ENCODE measurements around the gene PIGO. TPM values are rescaled to one million over a fixed set of nuclear protein-coding genes. Genes with fewer than 3 reads are reported as not detected.
A peak's percentile ranks its signal among the peaks of the same experiment; 100 is the strongest.

Gene PIGO
- total and polyA plus RNA-seq, 2 of the 8 experiments (the other 6 are each of a cell fraction or from before 2014, with no cell fraction given), result 20.5 to 31.3 TPM

DNA sequence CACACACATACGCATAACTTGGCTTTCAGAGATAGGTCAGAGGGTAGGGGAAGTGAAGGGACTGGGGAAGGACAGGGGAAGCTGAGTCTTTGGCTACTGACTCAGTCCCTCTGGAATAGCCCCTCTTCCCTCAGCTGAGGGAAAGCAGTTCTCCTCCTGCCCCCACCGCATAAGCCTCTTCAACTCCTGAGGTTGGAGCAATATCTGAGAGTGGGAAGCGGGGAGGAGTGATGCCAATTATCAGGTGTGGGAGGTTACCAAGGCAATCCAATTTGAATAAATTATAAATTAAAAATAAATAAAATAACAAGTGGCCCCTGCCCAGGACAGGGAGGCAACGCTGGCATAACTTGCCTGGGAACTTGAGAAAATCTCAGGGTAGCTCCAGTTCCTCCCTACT, 8.2 kb upstream of the PIGO start:
- CTCF ChIA-PET (ENCODE audit: partially characterized antibody), result interaction anchor here (1.0 to 1.7 kb wide), 3 partner anchors 9 to 154 kb away, joined by 3 to 7 read pairs (median 5); partner anchors contain the start of gene ATOSB
- TF ChIP-seq EP300 (IDR thresholded peaks at IDR 0.05; ENCODE audit: borderline replicate concordance in 1 of 2, low read depth in 2 of 2, low read length in 2 of 2), result no peak
- TF ChIP-seq POLR2A (IDR thresholded peaks at IDR 0.05; ENCODE audit: control extremely low read depth in 1 of 2, low read depth in 2 of 2, low read length in 2 of 2), result no peak
- TF ChIP-seq POU5F1 (IDR thresholded peaks at IDR 0.05; ENCODE audit: low read depth, low read length), result no peak
- TF ChIP-seq TCF12 (IDR thresholded peaks at IDR 0.05; ENCODE audit: low read depth, low read length), result no peak
- TF ChIP-seq, protein P1, sequence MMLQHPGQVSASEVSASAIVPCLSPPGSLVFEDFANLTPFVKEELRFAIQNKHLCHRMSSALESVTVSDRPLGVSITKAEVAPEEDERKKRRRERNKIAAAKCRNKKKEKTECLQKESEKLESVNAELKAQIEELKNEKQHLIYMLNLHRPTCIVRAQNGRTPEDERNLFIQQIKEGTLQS (IDR thresholded peaks at IDR 0.05; ENCODE audit: insufficient read depth, low read depth, low read length), result no peak
- TF ChIP-seq EGR1 (IDR thresholded peaks at IDR 0.05; ENCODE audit: borderline replicate concordance, low read depth, low read length), result no peak
- TF ChIP-seq GABPA (IDR thresholded peaks at IDR 0.05; ENCODE audit: borderline replicate concordance, insufficient read depth, low read length), result no peak
- TF ChIP-seq JUND (IDR thresholded peaks at IDR 0.05; ENCODE audit: low read length), result no peak
- TF ChIP-seq CHD1 (IDR thresholded peaks at IDR 0.05; ENCODE audit: low read depth, low read length), result no peak
- no peak for TF ChIP-seq RBBP5 (IDR thresholded peaks at IDR 0.05; ENCODE audit: borderline replicate concordance, low read depth, low read length)

More for the DNA sequence above, 8.2 kb upstream of the PIGO start:
- no peak overlapping the region for H4K5ac ChIP-seq (ENCODE audit: insufficient read length, low read depth, low read length)
- no peaks in the 10 kb centered on the region for H3K27me3 ChIP-seq (replicated peaks in 1 of 4; ENCODE audit: control insufficient read depth in 3 of 4, extremely low read depth in 1 of 4, insufficient read depth in 3 of 4, low read length in 3 of 4)
- no peaks in the 10 kb centered on the region for H3K9me3 ChIP-seq (ENCODE audit: insufficient read depth in 2 of 2, low read depth in 1 of 2, low read length in 1 of 2)
- POLR2A ChIA-PET (ENCODE audit: partially characterized antibody), result interaction anchor here (1.0 to 17.4 kb wide), 8 partner anchors 7 to 115 kb away, joined by 3 to 440 read pairs (median 16); partner anchors contain the start of genes ATOSB, DNAJB5, FANCG and PIGO
- DNase-seq (ENCODE audit: low read depth in 1 of 2, low spot score in 2 of 2), result no peak
- H3K79me2 ChIP-seq (ENCODE audit: control insufficient read depth in 1 of 2, insufficient read depth in 2 of 2, low read length in 2 of 2), result peaks cover 0 to 16% of the 10 kb centered on the region in 2 experiments; a peak in 2 of 4 replicates
- H2BK20ac ChIP-seq (ENCODE audit: low read length), result no peak overlapping the region
- H2BK5ac ChIP-seq (ENCODE audit: low read depth, low read length), result peak overlapping the region; percentile 96; the same call in 1 of the 2 replicates
- H2AK5ac ChIP-seq (ENCODE audit: low read depth, low read length), result no peak overlapping the region; the same call in 1 of the 2 replicates
- H3K56ac ChIP-seq (replicated peaks; ENCODE audit: insufficient read length, low read depth, low read length), result no peak overlapping the region
- H4K20me1 ChIP-seq (replicated peaks in 1 of 2; ENCODE audit: control insufficient read depth in 1 of 2, insufficient read depth in 2 of 2, low read length in 2 of 2), result peaks cover 2 to 4% of the 10 kb centered on the region in 2 experiments
- H3K79me1 ChIP-seq (ENCODE audit: low read depth, low read length), result peaks cover 7% of the 10 kb centered on the region
- no peak overlapping the region for H2AFZ ChIP-seq (ENCODE audit: low read length)
- no peak overlapping the region for H3K4ac ChIP-seq (replicated peaks; ENCODE audit: insufficient read length, low read depth, low read length)
- peak overlapping the region; percentile 44; the same call in 1 of the 2 replicates for H2BK12ac ChIP-seq (ENCODE audit: low read depth, low read length)
- H3K9ac ChIP-seq (replicated peaks in 1 of 4; ENCODE audit: extremely low read depth in 1 of 4, low read depth in 3 of 4, low read length in 3 of 4), result peak overlapping the region in 2 of 4 experiments; percentile 43 to 94; a peak in 3 of 7 replicates
- H2BK15ac ChIP-seq (ENCODE audit: low read length), result no peak overlapping the region
- no peak overlapping the region for H2BK120ac ChIP-seq (replicated peaks; ENCODE audit: low read depth, low read length)
- H3K18ac ChIP-seq (ENCODE audit: extremely low read depth, low read length), result no peak overlapping the region
- H3K4me1 ChIP-seq (replicated peaks in 1 of 4; ENCODE audit: control insufficient read depth in 3 of 4, insufficient read depth in 4 of 4, low read length in 3 of 4), result peaks cover 0 to 17% (median 6%) of the 10 kb centered on the region in 4 experiments; a peak in 5 of 7 replicates
- H3K14ac ChIP-seq (ENCODE audit: insufficient read length), result no peak overlapping the region
- 94% methylated on average over 4 of the region's 4 CpGs; no CpG with 5 or more reads in 1 of the 2 experiments for WGBS, 2 experiments (ENCODE audit: extremely low coverage in 1 of 2, insufficient coverage in 1 of 2, insufficient read length in 1 of 2, insufficient replicate concordance in 2 of 2, low coverage in 1 of 2, low lambda C conversion rate in 2 of 2, missing lambda C conversion rate in 1 of 2)
- peak overlapping the region; percentile 96 for H3K27ac ChIP-seq (ENCODE audit: low read depth, low read length)
- peak overlapping the region; percentile 88; the same call in 1 of the 2 replicates for H4K8ac ChIP-seq (ENCODE audit: extremely low read depth, insufficient read depth, low read length)
- peaks cover 9 to 21% (median 17%) of the 10 kb centered on the region in 4 experiments for H3K36me3 ChIP-seq (ENCODE audit: control insufficient read depth in 2 of 4, insufficient read depth in 4 of 4, low read length in 3 of 4)
- no peak overlapping the region for H3K23ac ChIP-seq (ENCODE audit: insufficient read length)
- H3K4me3 ChIP-seq (ENCODE audit: extremely low read depth in 1 of 4, insufficient read depth in 2 of 4, low read depth in 3 of 4, low read length in 4 of 4), result 0 out of 8 replicates have a peak overlapping the region, but pooled peaks of 1 of the 4 experiments have one; percentile 99
- H3K4me2 ChIP-seq (ENCODE audit: insufficient read depth in 1 of 2, low read depth in 2 of 2, low read length in 2 of 2), result peak overlapping the region; percentile 75 to 100; a peak in 2 of 4 replicates
- H4K91ac ChIP-seq (replicated peaks; ENCODE audit: insufficient read length, low read length), result no peak overlapping the region
- H3K23me2 ChIP-seq (ENCODE audit: low read depth, low read length), result peaks cover 10% of the 10 kb centered on the region
- FAIRE-seq, result no peak
